ENCODE data around the gene SERP2. TPM values are rescaled to one million over a fixed set of nuclear protein-coding genes. Genes with fewer than 3 reads are reported as not detected.

The SERP2 gene
- total RNA-seq, 4 donors from 2014 or later = 5.8 to 9.5 (median 7.4) TPM

GRCh38 chr13:44423824-44424223, 50.2 kb downstream of the SERP2 start:
- Histone ChIP-seq H3K4me3 (no peak overlapping the region), H3K4me1 (peaks cover 0 to 5% (median 2%) of the 10 kb centered on the region in 4 donors), H3K36me3 (no peaks in the 10 kb centered on the region), H3K27ac (replicated peaks in 1 of 4) (no peak overlapping the region), H3K9me3 (no peaks in the 10 kb centered on the region), H3K27me3 (no peaks in the 10 kb centered on the region)
- TF ChIP-seq EP300 (IDR thresholded peaks at IDR 0.05) (no peak), POLR2A (IDR thresholded peaks at IDR 0.05; ENCODE audit: low read depth) (no peak), POLR2AphosphoS5 (IDR thresholded peaks at IDR 0.05) (no peak), CTCF (IDR thresholded peaks at IDR 0.05) (no peak)
- peak; percentile 60 for DNase-seq (ENCODE audit: extremely low spot score)
- 98% methylated on average over 5 of the region's 5 CpGs for WGBS
- intact Hi-C loops (cut with DNase I) = no loop called here

DNA sequence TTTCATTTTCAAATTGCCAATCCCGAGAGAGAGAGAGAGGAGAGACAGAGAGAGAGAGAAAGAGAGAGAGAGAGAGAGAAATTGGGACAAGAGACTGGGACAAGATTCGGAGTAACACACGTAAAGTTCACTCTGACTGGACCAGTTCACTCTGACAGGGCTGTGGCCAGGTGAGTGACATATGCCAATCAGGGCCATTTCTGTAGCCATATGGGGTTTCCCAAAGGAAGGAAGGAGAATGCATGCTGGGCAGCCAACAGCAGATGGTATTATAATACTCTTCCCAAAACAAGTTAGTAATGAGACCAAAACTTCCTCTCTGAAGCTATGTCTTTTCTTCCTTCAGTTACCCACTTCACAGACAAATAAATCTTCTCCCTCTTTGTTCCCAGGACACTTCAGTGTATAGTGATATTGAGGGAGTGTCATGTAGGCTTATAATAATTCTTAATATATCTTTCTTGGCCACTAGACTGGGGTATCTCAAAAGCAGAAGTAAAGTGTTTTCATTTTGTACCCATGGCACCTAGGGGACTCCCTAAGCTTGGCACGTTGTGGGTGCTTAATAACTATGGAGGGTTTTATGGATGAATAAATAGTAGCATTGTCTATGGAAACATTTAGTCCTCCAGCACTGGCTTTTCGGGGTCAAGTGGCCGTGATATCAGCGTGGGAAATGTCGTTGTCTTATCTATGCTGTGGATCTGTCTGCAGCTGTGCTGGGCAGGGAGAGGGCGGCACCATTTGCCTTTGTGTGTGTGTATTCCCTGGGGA, 51.6 kb downstream of the SERP2 start:
- Histone ChIP-seq H3K27me3 (no peaks in the 10 kb centered on the region), H3K4me3 (no peak overlapping the region), H3K36me3 (no peaks in the 10 kb centered on the region), H3K4me1 (peaks cover 0 to 5% (median 2%) of the 10 kb centered on the region in 4 donors), H3K9me3 (no peaks in the 10 kb centered on the region), H3K27ac (replicated peaks in 1 of 4) (no peak overlapping the region)
- intact Hi-C loops (cut with DNase I) = no loop called here
- DNase-seq (ENCODE audit: extremely low spot score) = peak; percentile 55
- TF ChIP-seq CTCF (IDR thresholded peaks at IDR 0.05) (no peak), POLR2A (IDR thresholded peaks at IDR 0.05; ENCODE audit: low read depth) (no peak)
- 60% methylated on average over 9 of the region's 9 CpGs for WGBS

- intact Hi-C loops (cut with DNase I) = no loop called here
- no peaks in the 10 kb centered on the region for H3K27me3 ChIP-seq
- 100% methylated on average over 2 of the region's 2 CpGs for WGBS
- TF ChIP-seq EP300 (IDR thresholded peaks at IDR 0.05) = no peak
- TF ChIP-seq POLR2AphosphoS5 (IDR thresholded peaks at IDR 0.05) = no peak
- TF ChIP-seq POLR2A (IDR thresholded peaks at IDR 0.05; ENCODE audit: low read depth) = no peak
- no peak for TF ChIP-seq CTCF (IDR thresholded peaks at IDR 0.05)
- DNase-seq (ENCODE audit: extremely low spot score) = no peak
- H3K4me1 ChIP-seq = peaks cover 0 to 5% (median 2%) of the 10 kb centered on the region in 4 donors
- no peaks in the 10 kb centered on the region for H3K9me3 ChIP-seq
- no peaks in the 10 kb centered on the region for H3K36me3 ChIP-seq
- no peak overlapping the region for H3K4me3 ChIP-seq
- H3K27ac ChIP-seq (replicated peaks in 1 of 4) = no peak overlapping the region
Observed at GRCh38 chr13:44425815-44426078, 52.1 kb downstream of the SERP2 start.

- intact Hi-C loops (cut with DNase I) = no loop called here
- Histone ChIP-seq H3K4me3 (no peak overlapping the region), H3K27me3 (no peaks in the 10 kb centered on the region), H3K4me1 (peaks cover 0 to 5% (median 2%) of the 10 kb centered on the region in 4 donors), H3K36me3 (no peaks in the 10 kb centered on the region), H3K27ac (replicated peaks in 1 of 4) (no peak overlapping the region), H3K9me3 (no peaks in the 10 kb centered on the region)
- WGBS = 62% methylated on average over 3 of the region's 3 CpGs
- no peak for TF ChIP-seq CTCF (IDR thresholded peaks at IDR 0.05)
- TF ChIP-seq EP300 (IDR thresholded peaks at IDR 0.05) = no peak
- TF ChIP-seq POLR2AphosphoS5 (IDR thresholded peaks at IDR 0.05) = no peak
- no peak for TF ChIP-seq POLR2A (IDR thresholded peaks at IDR 0.05; ENCODE audit: low read depth)
- peak; percentile 34 for DNase-seq (ENCODE audit: extremely low spot score)
Observed at GRCh38 chr13:44426461-44426860, 52.8 kb downstream of the SERP2 start.

- peaks cover 10 to 32% (median 19%) of the 10 kb centered on the region in 4 donors for H3K4me1 ChIP-seq
- DNase-seq (ENCODE audit: extremely low spot score) = no peak
- H3K27ac ChIP-seq (replicated peaks in 1 of 4) = no peak overlapping the region
- intact Hi-C loops (cut with DNase I) = no loop called here
- no peaks in the 10 kb centered on the region for H3K9me3 ChIP-seq
- H3K4me3 ChIP-seq = no peak overlapping the region
- peaks cover 4 to 19% (median 13%) of the 10 kb centered on the region in 4 donors for H3K36me3 ChIP-seq
- TF ChIP-seq EP300 (IDR thresholded peaks at IDR 0.05) (no peak), CTCF (IDR thresholded peaks at IDR 0.05) (no peak), POLR2AphosphoS5 (IDR thresholded peaks at IDR 0.05) (no peak), POLR2A (IDR thresholded peaks at IDR 0.05; ENCODE audit: low read depth) (no peak)
- WGBS = 63% methylated on average over 2 of the region's 2 CpGs
- no peaks in the 10 kb centered on the region for H3K27me3 ChIP-seq
Observed at GRCh38 chr13:44429311-44429710, 55.7 kb downstream of the SERP2 start.

Measured in esophagus muscularis mucosa (tissue), 4 donors.